ENCODE measurements around the gene IPO13. TPM values are rescaled to one million over a fixed set of nuclear protein-coding genes. Genes with fewer than 3 reads are reported as not detected.

The IPO13 gene
- total RNA-seq, 1 donor: 2.3 TPM

- H3K4me1 ChIP-seq (ENCODE audit: insufficient read depth, low read length): peaks cover 32% of the 10 kb centered on the region
- no peak overlapping the region for H3K4me3 ChIP-seq (ENCODE audit: low read length)
- no peaks in the 10 kb centered on the region for H3K9me3 ChIP-seq (ENCODE audit: low read depth, low read length)
- H3K27me3 ChIP-seq (ENCODE audit: insufficient read depth, low read length): peaks cover 16% of the 10 kb centered on the region
Observed at GRCh38 chr1:43935711-43936427, 10.9 kb upstream of the IPO13 start.

GRCh38 chr1:43936431-43937151, 10.2 kb upstream of the IPO13 start:
- Histone ChIP-seq H3K4me3 (ENCODE audit: low read length) (no peak overlapping the region), H3K27me3 (ENCODE audit: insufficient read depth, low read length) (peaks cover 16% of the 10 kb centered on the region)

GRCh38 chr1:43937179-43937865, 9.4 kb upstream of the IPO13 start:
- peaks cover 16% of the 10 kb centered on the region for H3K27me3 ChIP-seq (ENCODE audit: insufficient read depth, low read length)
- no peaks in the 10 kb centered on the region for H3K9me3 ChIP-seq (ENCODE audit: low read depth, low read length)
- H3K4me1 ChIP-seq (ENCODE audit: insufficient read depth, low read length): peaks cover 32% of the 10 kb centered on the region
- no peak overlapping the region for H3K4me3 ChIP-seq (ENCODE audit: low read length)

More at GRCh38 chr1:43936431-43937151, 10.2 kb upstream of the IPO13 start:
- Histone ChIP-seq H3K9me3 (ENCODE audit: low read depth, low read length) (no peaks in the 10 kb centered on the region), H3K4me1 (ENCODE audit: insufficient read depth, low read length) (peaks cover 32% of the 10 kb centered on the region)

- H3K9me3 ChIP-seq (ENCODE audit: low read depth, low read length): no peaks in the 10 kb centered on the region
- peaks cover 16% of the 10 kb centered on the region for H3K27me3 ChIP-seq (ENCODE audit: insufficient read depth, low read length)
- H3K4me1 ChIP-seq (ENCODE audit: insufficient read depth, low read length): peaks cover 27% of the 10 kb centered on the region
- no peak overlapping the region for H3K4me3 ChIP-seq (ENCODE audit: low read length)
Observed at GRCh38 chr1:43938383-43938782, 8.4 kb upstream of the IPO13 start.

- no peaks in the 10 kb centered on the region for H3K9me3 ChIP-seq (ENCODE audit: low read depth, low read length)
Observed at GRCh38 chr1:43938892-43939587, 7.7 kb upstream of the IPO13 start.

GRCh38 chr1:43942411-43942810, 4.3 kb upstream of the IPO13 start:
- Histone ChIP-seq H3K27me3 (ENCODE audit: insufficient read depth, low read length) (no peaks in the 10 kb centered on the region), H3K9me3 (ENCODE audit: low read depth, low read length) (no peaks in the 10 kb centered on the region), H3K4me1 (ENCODE audit: insufficient read depth, low read length) (peaks cover 15% of the 10 kb centered on the region), H3K4me3 (ENCODE audit: low read length) (no peak overlapping the region)

More at GRCh38 chr1:43938892-43939587, 7.7 kb upstream of the IPO13 start:
- Histone ChIP-seq H3K4me3 (ENCODE audit: low read length) (no peak overlapping the region), H3K4me1 (ENCODE audit: insufficient read depth, low read length) (peaks cover 20% of the 10 kb centered on the region), H3K27me3 (ENCODE audit: insufficient read depth, low read length) (peaks cover 12% of the 10 kb centered on the region)

- Histone ChIP-seq H3K27me3 (ENCODE audit: insufficient read depth, low read length) (no peaks in the 10 kb centered on the region), H3K4me1 (ENCODE audit: insufficient read depth, low read length) (peaks cover 20% of the 10 kb centered on the region), H3K4me3 (ENCODE audit: low read length) (no peak overlapping the region), H3K9me3 (ENCODE audit: low read depth, low read length) (no peaks in the 10 kb centered on the region)
Observed at GRCh38 chr1:43944860-43945259, 1.9 kb upstream of the IPO13 start.

GRCh38 chr1:43945674-43946235, 995 bp upstream of the IPO13 start:
- Histone ChIP-seq H3K9me3 (ENCODE audit: low read depth, low read length) (no peaks in the 10 kb centered on the region), H3K4me1 (ENCODE audit: insufficient read depth, low read length) (peaks cover 20% of the 10 kb centered on the region), H3K4me3 (ENCODE audit: low read length) (peak overlapping the region; percentile 74)

GRCh38 chr1:43947061-43947873, 517 bp downstream of the IPO13 start:
- Histone ChIP-seq H3K4me3 (ENCODE audit: low read length) (peak overlapping the region; percentile 74), H3K27me3 (ENCODE audit: insufficient read depth, low read length) (no peaks in the 10 kb centered on the region), H3K4me1 (ENCODE audit: insufficient read depth, low read length) (peaks cover 20% of the 10 kb centered on the region), H3K9me3 (ENCODE audit: low read depth, low read length) (no peaks in the 10 kb centered on the region)

More at GRCh38 chr1:43945674-43946235, 995 bp upstream of the IPO13 start:
- H3K27me3 ChIP-seq (ENCODE audit: insufficient read depth, low read length): no peaks in the 10 kb centered on the region

GRCh38 chr1:43947874-43948437, 1.2 kb downstream of the IPO13 start:
- no peak overlapping the region for H3K4me3 ChIP-seq (ENCODE audit: low read length)
- no peaks in the 10 kb centered on the region for H3K27me3 ChIP-seq (ENCODE audit: insufficient read depth, low read length)
- H3K9me3 ChIP-seq (ENCODE audit: low read depth, low read length): no peaks in the 10 kb centered on the region
- peaks cover 20% of the 10 kb centered on the region for H3K4me1 ChIP-seq (ENCODE audit: insufficient read depth, low read length)

- H3K27me3 ChIP-seq (ENCODE audit: insufficient read depth, low read length): no peaks in the 10 kb centered on the region
- H3K4me1 ChIP-seq (ENCODE audit: insufficient read depth, low read length): peaks cover 20% of the 10 kb centered on the region
- no peak overlapping the region for H3K4me3 ChIP-seq (ENCODE audit: low read length)
- no peaks in the 10 kb centered on the region for H3K9me3 ChIP-seq (ENCODE audit: low read depth, low read length)
Observed at GRCh38 chr1:43949678-43950077, 2.9 kb downstream of the IPO13 start.

- Histone ChIP-seq H3K27me3 (ENCODE audit: insufficient read depth, low read length) (no peaks in the 10 kb centered on the region), H3K9me3 (ENCODE audit: low read depth, low read length) (no peaks in the 10 kb centered on the region), H3K4me1 (ENCODE audit: insufficient read depth, low read length) (peaks cover 12% of the 10 kb centered on the region), H3K4me3 (ENCODE audit: low read length) (no peak overlapping the region)
Observed at GRCh38 chr1:43951021-43951985, 4.6 kb downstream of the IPO13 start.
